CD4-positive, alpha-beta T cell treated with Interleukin-1 beta for 1 hour (primary cell): ENCODE measurements around the gene TGFBR1.

Experiments
- DNase-seq, 2 donors: peaks; one replicate each; pipeline ENCODE4 v3.0.0-alpha.2; 2020 to 2022

TGFBR1 gene

GRCh38 chr9:99138424-99139284 is 33.7 kb downstream of the TGFBR1 start:
- DNase-seq, result no peak

- no peak for DNase-seq
Observed at GRCh38 chr9:99139868-99140267, 35.0 kb downstream of the TGFBR1 start.

GRCh38 chr9:99140685-99141314 is 35.9 kb downstream of the TGFBR1 start:
- peak; percentile 62 for DNase-seq

- DNase-seq, result no peak
Observed at GRCh38 chr9:99141849-99142248, 36.9 kb downstream of the TGFBR1 start.

- DNase-seq, result no peak
Observed at GRCh38 chr9:99142275-99142674, 37.4 kb downstream of the TGFBR1 start.

GRCh38 chr9:99143655-99144054 is 38.7 kb downstream of the TGFBR1 start:
- DNase-seq, result no peak

GRCh38 chr9:99144966-99145365 is 40.1 kb downstream of the TGFBR1 start:
- DNase-seq, result no peak

GRCh38 chr9:99146574-99146973 is 41.7 kb downstream of the TGFBR1 start:
- DNase-seq, result no peak

GRCh38 chr9:99147177-99147576 is 42.3 kb downstream of the TGFBR1 start:
- DNase-seq, result no peak

- no peak for DNase-seq
Observed at GRCh38 chr9:99150451-99151171, 45.7 kb downstream of the TGFBR1 start.

GRCh38 chr9:99154356-99154755 is 49.4 kb downstream of the TGFBR1 start:
- no peak for DNase-seq

- DNase-seq, result no peak
Observed at GRCh38 chr9:99155736-99156135, 50.8 kb downstream of the TGFBR1 start.

- DNase-seq, result no peak
Observed at GRCh38 chr9:99158629-99159028, 53.7 kb downstream of the TGFBR1 start.

GRCh38 chr9:99160173-99160572 is 55.3 kb downstream of the TGFBR1 start:
- DNase-seq, result no peak

- DNase-seq, result peak in 1 of 2 donors; percentile 43
Observed at GRCh38 chr9:99162759-99163364, 57.9 kb downstream of the TGFBR1 start.

- DNase-seq, result no peak
Observed at GRCh38 chr9:99166149-99166548, 61.2 kb downstream of the TGFBR1 start.

GRCh38 chr9:99167119-99167518 is 62.2 kb downstream of the TGFBR1 start:
- no peak for DNase-seq

- DNase-seq, result no peak
Observed at GRCh38 chr9:99167694-99168093, 62.8 kb downstream of the TGFBR1 start.

- no peak for DNase-seq
Observed at GRCh38 chr9:99169086-99169485, 64.2 kb downstream of the TGFBR1 start.

GRCh38 chr9:99169982-99170761 is 65.3 kb downstream of the TGFBR1 start:
- DNase-seq, result no peak

- DNase-seq, result no peak
Observed at GRCh38 chr9:99171225-99172123, 66.6 kb downstream of the TGFBR1 start.
